Measurements from ENCODE around the gene DNAJC12.
"Not testable (repeated sequence)": the region's sequence is repeated elsewhere in the genome, so short reads cannot be mapped to it uniquely, and the experiment has no call there.

The DNAJC12 gene

GRCh38 chr10:67839511-67839910 is 1.5 kb upstream of the DNAJC12 start:
- not testable (repeated sequence) for DNase-seq

- no peak for DNase-seq
Measured at GRCh38 chr10:67836972-67837371, 1.0 kb downstream of the DNAJC12 start.

- no peak for DNase-seq
Measured at GRCh38 chr10:67836488-67836887, 1.5 kb downstream of the DNAJC12 start.

- not testable (repeated sequence) for DNase-seq
Measured at GRCh38 chr10:67835541-67836394, 2.2 kb downstream of the DNAJC12 start.

- no peak for DNase-seq
Measured at GRCh38 chr10:67834375-67834774, 3.6 kb downstream of the DNAJC12 start.

- DNase-seq, result no peak
Measured at GRCh38 chr10:67827811-67828210, 10.2 kb downstream of the DNAJC12 start.

- no peak for DNase-seq
Measured at GRCh38 chr10:67819768-67820204, 18.2 kb downstream of the DNAJC12 start.

- DNase-seq, result no peak
Measured at GRCh38 chr10:67818323-67818722, 19.7 kb downstream of the DNAJC12 start.

GRCh38 chr10:67816719-67817118 is 21.3 kb downstream of the DNAJC12 start:
- DNase-seq, result no peak

GRCh38 chr10:67815571-67816059 is 22.4 kb downstream of the DNAJC12 start:
- DNase-seq, result no peak

GRCh38 chr10:67812007-67812406 is 26.0 kb downstream of the DNAJC12 start:
- DNase-seq, result no peak

- no peak for DNase-seq
Measured at GRCh38 chr10:67809107-67809506, 28.9 kb downstream of the DNAJC12 start.

GRCh38 chr10:67808704-67809103 is 29.3 kb downstream of the DNAJC12 start:
- no peak for DNase-seq

- DNase-seq, result no peak
Measured at GRCh38 chr10:67807855-67808456, 30.0 kb downstream of the DNAJC12 start.

- no peak for DNase-seq
Measured at GRCh38 chr10:67804395-67804678, 33.7 kb downstream of the DNAJC12 start.

GRCh38 chr10:67803588-67804394 is 34.2 kb downstream of the DNAJC12 start:
- DNase-seq, result no peak

- DNase-seq, result no peak
Measured at GRCh38 chr10:67802767-67803538, 35.0 kb downstream of the DNAJC12 start.

GRCh38 chr10:67801118-67801517 is 36.9 kb downstream of the DNAJC12 start:
- no peak for DNase-seq

- DNase-seq, result no peak
Measured at GRCh38 chr10:67794909-67795460, 43.0 kb downstream of the DNAJC12 start.

GRCh38 chr10:67794256-67794655 is 43.7 kb downstream of the DNAJC12 start:
- DNase-seq, result no peak

GRCh38 chr10:67793313-67793712 is 44.7 kb downstream of the DNAJC12 start:
- no peak for DNase-seq

- DNase-seq, result no peak
Measured at GRCh38 chr10:67792653-67793052, 45.3 kb downstream of the DNAJC12 start.
